Keratinocyte (primary cell): ENCODE results near the gene MAP4K3. TPM values are rescaled to one million over a fixed set of nuclear protein-coding genes. Genes with fewer than 3 reads are reported as not detected.
A peak's percentile ranks its signal among the peaks of the same experiment; 100 is the strongest.

ENCODE experiments used
- DNase-seq: peaks from one replicate; pipeline ENCODE4 v3.0.0-alpha.2; 2011; ENCODE audit warnings: low read depth, missing footprints, low spot score
- FAIRE-seq: peaks from 2 replicates; lab custom pipeline; 2011; peaks lifted over from hg19 to GRCh38; lab: Jason Lieb, UNC
- H2AFZ ChIP-seq: 2 replicates; pipeline ENCODE4 v1.6.0; 2012; ENCODE audit warnings: low read length, control low read depth, inconsistent platforms; ENCODE audit not compliant: control insufficient read depth
- H3K27ac ChIP-seq: 2 replicates; pipeline ENCODE4 v1.5.1; 2011; ENCODE audit warnings: low read length; ENCODE audit not compliant: control insufficient read depth, insufficient read depth
- H3K27me3 ChIP-seq: 3 replicates; pipeline ENCODE4 v1.6.0; 2011; ENCODE audit warnings: low read length; ENCODE audit not compliant: control insufficient read depth, insufficient read depth; ENCODE audit errors: extremely low read depth
- H3K36me3 ChIP-seq, 2 experiments: 2 replicates in 1 of 2; 3 replicates in 1 of 2; pipeline ENCODE4 v1.5.1; 2011; ENCODE audit warnings: low read length in 2 of 2, mild to moderate bottlenecking in 1 of 2; ENCODE audit not compliant: control insufficient read depth in 2 of 2, insufficient read depth in 2 of 2; ENCODE audit errors: extremely low read depth in 1 of 2
- H3K4me1 ChIP-seq: 3 replicates; pipeline ENCODE4 v1.5.1; 2011; ENCODE audit warnings: low read length; ENCODE audit not compliant: control insufficient read depth, insufficient read depth; ENCODE audit errors: extremely low read depth
- H3K4me2 ChIP-seq: 3 replicates; pipeline ENCODE4 v1.6.0; 2011; ENCODE audit warnings: low read depth, low read length; ENCODE audit not compliant: control insufficient read depth, insufficient read depth; ENCODE audit errors: extremely low read depth
- H3K4me3 ChIP-seq, 3 experiments: fragments of 200-600 bp in 1 of 3; sonication (generic) in 1 of 3; 2 replicates in 2 of 3; 3 replicates in 1 of 3; pipeline ENCODE4 v1.5.1; 2011 to 2016; ENCODE audit warnings: low read length in 3 of 3, mild to moderate bottlenecking in 3 of 3, control low read depth in 2 of 3, inconsistent platforms in 1 of 3, low read depth in 1 of 3, mixed read lengths in 1 of 3, mixed run types in 1 of 3, moderate library complexity in 1 of 3; ENCODE audit not compliant: control insufficient read depth in 2 of 3, insufficient read depth in 2 of 3; ENCODE audit errors: extremely low read depth in 1 of 3
- H3K79me2 ChIP-seq: 2 replicates; pipeline ENCODE4 v1.6.0; 2012; ENCODE audit warnings: low read length; ENCODE audit not compliant: control insufficient read depth, insufficient read depth
- H3K9ac ChIP-seq: 3 replicates; pipeline ENCODE4 v1.6.0; 2011; ENCODE audit warnings: low read length; ENCODE audit not compliant: control insufficient read depth, insufficient read depth; ENCODE audit errors: extremely low read depth
- H3K9me1 ChIP-seq: 3 replicates; pipeline ENCODE4 v1.6.0; 2011; ENCODE audit warnings: low read length; ENCODE audit not compliant: control insufficient read depth, insufficient read depth; ENCODE audit errors: extremely low read depth
- H3K9me3 ChIP-seq: 2 replicates; pipeline ENCODE4 v1.5.1; 2012; ENCODE audit warnings: low read depth, low read length; ENCODE audit not compliant: control insufficient read depth
- H4K20me1 ChIP-seq: 3 replicates; pipeline ENCODE4 v1.6.0; 2011; ENCODE audit warnings: low read length; ENCODE audit not compliant: control insufficient read depth, insufficient read depth; ENCODE audit errors: extremely low read depth
- EZH2 ChIP-seq: IDR thresholded peaks from one replicate; pipeline ENCODE4 v1.6.1; 2012; ENCODE audit warnings: inconsistent platforms, mild to moderate bottlenecking, low read length, moderate library complexity
- dilution Hi-C: fragments of 300-500 bp; cut with MboI; formaldehyde crosslinking; loops from one replicate; pipeline ENCODE4 v1.7.0; 2020; ENCODE audit warnings: low sequenced_read_pairs; ENCODE audit not compliant: extremely low pct_ligation_motif_present
- polyA plus RNA-seq, 5 experiments: library from polyadenylated mRNA; depleted of rRNA in 3 of 5; stranded (reverse) in 3 of 5; stranded (forward) in 1 of 5; unstranded in 1 of 5; fragments of >200 nt; gene quantifications; 1 replicate in 1 of 5; 2 replicates in 3 of 5; 3 replicates in 1 of 5; pipeline versions ENCODE4 v1.2.1 to v1.2.3, GENCODE V29; 2011 to 2012; ENCODE audit warnings: missing spikeins in 2 of 5, low read depth in 1 of 5, low replicate concordance in 1 of 5
- TF ChIP-seq, protein P1 (sequence below), 3 experiments: IDR thresholded peaks in 1 of 3; conservative IDR thresholded peaks in 1 of 3; optimal IDR thresholded peaks in 1 of 3; 2 replicates in 2 of 3; 3 replicates in 1 of 3; pipeline versions ENCODE3 to v1.5.1; 2011; ENCODE audit warnings: low read length in 3 of 3, mild to moderate bottlenecking in 3 of 3, moderate library complexity in 2 of 3, control low read depth in 1 of 3, inconsistent platforms in 1 of 3; ENCODE audit not compliant: insufficient read depth in 2 of 3; ENCODE audit errors: extremely low read depth in 1 of 3

The MAP4K3 gene
- polyA plus RNA-seq, 1 donor (not counting 4 experiments of a cell fraction or from before 2014, with no cell fraction given), result 19.4 TPM

DNA sequence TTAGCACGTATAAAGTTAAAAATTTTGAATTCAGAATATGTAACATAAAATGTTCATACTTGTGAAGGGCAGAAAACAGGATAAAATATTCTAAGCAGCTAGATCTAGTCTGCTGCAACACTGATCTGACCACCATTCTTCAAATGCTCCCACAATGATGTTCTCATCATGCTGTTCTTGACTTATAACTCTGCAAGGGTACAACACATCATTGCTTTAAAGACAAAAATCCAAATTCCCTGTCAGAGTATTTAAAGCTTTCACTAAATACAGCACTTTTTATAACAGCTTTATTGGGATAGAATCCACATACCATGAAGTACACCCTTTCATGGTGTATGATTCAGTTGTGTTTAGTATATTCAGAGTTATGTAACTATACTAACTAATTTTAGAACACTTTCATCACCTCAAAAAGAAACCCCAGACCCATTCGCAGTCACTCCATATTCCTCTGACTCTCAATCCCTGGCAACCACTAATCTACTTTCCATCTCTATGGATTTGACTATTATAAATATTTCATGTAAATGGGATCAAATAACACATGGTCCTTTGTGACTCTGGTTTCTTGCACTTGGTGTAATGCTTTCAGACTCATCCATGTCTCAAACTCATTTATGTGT lies 56.4 kb downstream of the MAP4K3 start:
- Histone ChIP-seq H3K9ac (no peak overlapping the region), H3K79me2 (peaks cover 36% of the 10 kb centered on the region), H3K4me1 (peaks cover 7% of the 10 kb centered on the region), H3K4me3 (no peak overlapping the region), H3K36me3 (no peaks in the 10 kb centered on the region), H4K20me1 (no peaks in the 10 kb centered on the region), H3K27me3 (no peaks in the 10 kb centered on the region), H3K9me1 (no peaks in the 10 kb centered on the region), H3K4me2 (no peak overlapping the region), H2AFZ (no peak overlapping the region), H3K9me3 (no peaks in the 10 kb centered on the region), H3K27ac (no peak overlapping the region)
- FAIRE-seq (peak; percentile 43), DNase-seq (no peak)
- dilution Hi-C loops, result no loop called here
- TF ChIP-seq, protein P1, sequence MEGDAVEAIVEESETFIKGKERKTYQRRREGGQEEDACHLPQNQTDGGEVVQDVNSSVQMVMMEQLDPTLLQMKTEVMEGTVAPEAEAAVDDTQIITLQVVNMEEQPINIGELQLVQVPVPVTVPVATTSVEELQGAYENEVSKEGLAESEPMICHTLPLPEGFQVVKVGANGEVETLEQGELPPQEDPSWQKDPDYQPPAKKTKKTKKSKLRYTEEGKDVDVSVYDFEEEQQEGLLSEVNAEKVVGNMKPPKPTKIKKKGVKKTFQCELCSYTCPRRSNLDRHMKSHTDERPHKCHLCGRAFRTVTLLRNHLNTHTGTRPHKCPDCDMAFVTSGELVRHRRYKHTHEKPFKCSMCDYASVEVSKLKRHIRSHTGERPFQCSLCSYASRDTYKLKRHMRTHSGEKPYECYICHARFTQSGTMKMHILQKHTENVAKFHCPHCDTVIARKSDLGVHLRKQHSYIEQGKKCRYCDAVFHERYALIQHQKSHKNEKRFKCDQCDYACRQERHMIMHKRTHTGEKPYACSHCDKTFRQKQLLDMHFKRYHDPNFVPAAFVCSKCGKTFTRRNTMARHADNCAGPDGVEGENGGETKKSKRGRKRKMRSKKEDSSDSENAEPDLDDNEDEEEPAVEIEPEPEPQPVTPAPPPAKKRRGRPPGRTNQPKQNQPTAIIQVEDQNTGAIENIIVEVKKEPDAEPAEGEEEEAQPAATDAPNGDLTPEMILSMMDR (optimal IDR thresholded peaks at IDR 0.05 in 1 of 3, IDR thresholded peaks at IDR 0.05 in 1 of 3, conservative IDR thresholded peaks at IDR 0.05 in 1 of 3; ENCODE audit: extremely low read depth in 1 of 3, insufficient read depth in 2 of 3, low read length in 3 of 3), result no peak
- TF ChIP-seq EZH2, result no peak

- FAIRE-seq, result peak; percentile 62
- dilution Hi-C loops, result no loop called here
These were observed 57.2 kb downstream of the MAP4K3 start for GRCh38 chr2:39379643-39380524.

More at GRCh38 chr2:39379643-39380524, 57.2 kb downstream of the MAP4K3 start:
- no peaks in the 10 kb centered on the region for H3K36me3 ChIP-seq
- no peak overlapping the region for H3K9ac ChIP-seq
- DNase-seq, result no peak
- no peaks in the 10 kb centered on the region for H3K27me3 ChIP-seq
- H3K79me2 ChIP-seq, result peaks cover 37% of the 10 kb centered on the region
- peaks cover 3% of the 10 kb centered on the region for H3K4me1 ChIP-seq
- H3K9me3 ChIP-seq, result no peaks in the 10 kb centered on the region
- H4K20me1 ChIP-seq, result no peaks in the 10 kb centered on the region
- TF ChIP-seq EZH2, result no peak
- TF ChIP-seq, protein P1 (optimal IDR thresholded peaks at IDR 0.05 in 1 of 3, IDR thresholded peaks at IDR 0.05 in 1 of 3, conservative IDR thresholded peaks at IDR 0.05 in 1 of 3; ENCODE audit: extremely low read depth in 1 of 3, insufficient read depth in 2 of 3, low read length in 3 of 3), result peak in 2 of 3 experiments; percentile 42 to 49
- H3K4me2 ChIP-seq, result no peak overlapping the region
- no peak overlapping the region for H2AFZ ChIP-seq
- peak overlapping the region; percentile 13 for H3K27ac ChIP-seq
- no peak overlapping the region for H3K4me3 ChIP-seq
- no peaks in the 10 kb centered on the region for H3K9me1 ChIP-seq
